T-helper 2 cell treated with Interferon-gamma antibody and Interleukin-4, amounts not matched to agents 100 ng/mL and 5 ng/mL, for 36 hours (primary cell): ENCODE measurements around the gene NTN1. TPM values are rescaled to one million over a fixed set of nuclear protein-coding genes. Genes with fewer than 3 reads are reported as not detected.

Experiments
- intact Hi-C: fragments of 100-400 bp; cut with micrococcal nuclease; formaldehyde crosslinking; loops from one replicate; pipeline ENCODE4 v1.15.1; 2023
- total RNA-seq: library from RNA; stranded (reverse); gene quantifications from 2 replicates; pipeline ENCODE4 v1.2.3, GENCODE V29; 2022

The NTN1 gene
- total RNA-seq, 1 donor from 2014 or later: 0.09 TPM

DNA sequence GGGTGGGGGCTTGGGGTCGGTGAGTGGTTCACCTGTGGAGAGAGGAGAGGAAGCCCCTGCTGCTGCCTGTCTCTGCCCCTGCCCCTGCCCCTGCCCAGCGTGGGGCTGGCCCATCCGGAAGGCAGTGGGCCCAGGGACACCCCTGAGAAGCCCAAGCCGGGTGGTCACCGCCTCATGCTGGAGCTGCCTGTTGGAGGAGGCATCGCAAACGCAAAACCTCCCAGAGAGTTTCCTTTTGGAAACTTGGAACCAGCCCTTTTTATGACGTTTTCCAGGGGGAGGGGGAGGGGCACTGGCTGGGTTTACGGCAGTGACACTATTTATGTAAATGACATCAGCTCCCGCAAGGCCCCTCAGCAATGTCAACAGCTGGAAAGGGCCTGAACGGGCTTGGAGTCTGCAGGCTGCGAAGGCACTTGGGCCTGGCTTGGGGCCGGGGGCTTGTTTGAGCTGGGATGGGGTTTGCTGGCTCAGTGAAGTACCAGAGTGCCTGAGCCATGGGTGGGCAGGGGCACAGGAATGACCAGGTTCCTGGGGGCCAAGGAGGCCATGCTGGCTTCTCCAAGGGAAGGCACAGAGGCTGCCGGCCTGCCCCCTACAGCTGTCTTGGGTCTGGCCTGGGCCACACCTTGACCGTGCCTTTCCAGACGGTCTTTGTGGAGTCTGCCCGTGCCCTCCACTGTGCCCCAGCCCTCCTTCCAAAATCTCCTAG is 219.5 kb downstream of the NTN1 start:
- intact Hi-C loops: no loop called here

GRCh38 chr17:9241371-9241712 is 220.0 kb downstream of the NTN1 start:
- intact Hi-C loops: no loop called here

GRCh38 chr17:9241774-9242496 is 220.6 kb downstream of the NTN1 start:
- intact Hi-C loops: no loop called here

DNA sequence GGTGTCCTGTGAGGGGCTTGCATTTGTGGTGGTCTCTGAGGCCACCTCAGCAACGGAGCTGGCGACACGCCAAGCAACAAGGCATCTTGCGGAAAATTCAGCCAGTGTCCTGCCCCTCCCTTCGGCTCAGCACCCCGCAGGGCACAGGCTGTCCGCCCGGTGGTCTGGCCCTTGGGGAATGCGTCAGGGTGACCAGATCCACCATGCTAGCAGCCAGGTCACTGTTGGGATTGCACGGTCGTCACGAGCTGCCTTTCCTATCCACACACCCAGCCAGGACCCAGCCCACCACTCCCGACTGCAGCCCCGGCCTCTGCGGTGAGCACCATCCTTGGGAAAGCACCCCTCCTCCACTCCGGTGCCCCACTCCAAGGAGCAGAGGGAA is 221.2 kb downstream of the NTN1 start:
- intact Hi-C loops: no loop called here

DNA sequence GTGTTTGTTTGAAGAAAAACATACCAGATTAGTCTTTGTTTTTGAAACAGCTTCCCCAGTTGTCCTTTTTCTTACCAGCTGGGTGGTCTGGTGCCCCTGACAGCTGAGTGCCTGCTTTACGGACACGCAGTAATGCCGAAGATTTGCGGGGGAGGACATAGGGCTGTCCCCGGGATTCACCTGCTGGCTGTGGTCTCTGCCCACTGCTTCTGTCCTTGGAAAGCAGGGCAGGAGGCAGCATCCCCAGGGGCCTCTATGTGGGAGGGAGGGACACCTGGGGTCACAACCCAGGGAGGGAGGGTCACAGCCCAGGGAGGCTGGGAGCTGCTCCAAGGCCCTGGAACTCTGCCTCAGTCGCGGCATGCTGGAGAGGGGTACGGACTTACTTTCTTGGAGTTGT is 221.7 kb downstream of the NTN1 start:
- intact Hi-C loops: no loop called here

- intact Hi-C loops: no loop called here
These were observed 223.0 kb downstream of the NTN1 start for GRCh38 chr17:9244066-9245052.

DNA sequence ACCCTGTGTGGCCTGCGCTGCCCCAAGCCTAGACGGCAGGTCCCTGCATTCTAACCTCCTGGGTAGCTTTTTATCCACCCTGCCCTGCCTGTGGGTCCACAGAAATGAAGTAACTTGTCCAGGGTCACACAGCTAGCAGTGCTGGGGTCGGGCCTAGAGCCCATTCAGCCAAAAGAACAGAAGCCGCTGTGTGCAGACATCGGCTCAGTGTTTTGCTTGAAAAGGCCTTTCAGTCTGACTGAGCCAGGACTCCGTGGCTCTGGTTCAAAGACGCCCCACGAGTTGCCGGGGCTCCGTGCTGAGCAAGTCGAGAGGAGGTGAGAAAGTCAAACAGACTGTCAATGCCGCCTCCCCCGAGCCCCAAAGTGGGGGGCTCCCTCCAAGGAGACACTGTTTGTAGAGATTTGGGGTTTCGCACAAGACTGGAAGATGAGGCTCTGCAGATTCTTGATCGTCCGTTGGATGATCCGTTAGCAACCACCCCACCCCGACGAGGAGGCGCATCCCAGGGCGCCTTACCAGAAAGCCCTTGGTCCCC is 226.2 kb downstream of the NTN1 start:
- intact Hi-C loops: no loop called here

- intact Hi-C loops: no loop called here
These were observed 228.1 kb downstream of the NTN1 start for GRCh38 chr17:9249245-9249953.

DNA sequence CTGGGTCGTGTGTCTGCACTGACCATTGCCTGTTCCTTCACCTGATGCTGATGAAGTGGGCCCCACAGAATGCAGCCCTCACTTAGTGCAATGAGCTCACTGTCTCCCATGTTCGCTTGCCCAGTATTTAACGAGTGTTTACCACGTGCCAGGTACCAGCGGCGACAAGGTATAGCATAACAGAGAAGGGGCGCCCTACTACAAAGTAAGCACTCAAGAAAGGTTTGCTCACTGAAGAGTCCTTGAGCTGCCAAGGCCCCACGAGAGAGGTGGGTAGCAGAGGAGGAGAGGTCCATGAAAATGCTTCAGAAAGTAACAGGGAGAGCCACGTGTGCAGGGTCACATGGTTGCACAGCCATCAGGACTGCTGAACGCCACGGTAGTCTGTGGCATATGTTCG is 230.0 kb downstream of the NTN1 start:
- intact Hi-C loops: loop anchor here (10.0 kb wide), 1 partner anchor 134 kb away; no protein-coding TSS in a partner anchor

DNA sequence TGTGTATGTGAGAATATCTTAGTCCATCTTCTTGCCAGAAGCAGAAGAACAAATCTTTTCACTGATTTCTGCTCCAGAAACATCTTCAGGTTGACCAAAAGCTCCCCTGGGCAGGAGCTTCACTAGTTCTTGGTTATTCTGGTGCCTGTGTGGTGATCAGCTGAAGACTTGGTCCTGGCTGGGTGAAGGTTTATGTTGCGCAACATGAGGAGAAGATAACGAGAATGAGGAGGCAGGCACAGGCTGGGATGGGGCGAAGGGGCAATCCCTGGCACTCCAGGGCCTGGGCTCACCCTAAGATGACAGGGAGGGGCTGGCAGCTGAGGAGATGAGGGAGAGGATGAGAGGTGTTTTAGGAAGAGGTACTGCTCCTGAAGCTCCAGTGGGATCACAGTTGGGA is 232.0 kb downstream of the NTN1 start:
- intact Hi-C loops: loop anchor here (2.0 to 10.0 kb wide), 2 partner anchors 33 to 131 kb away; no protein-coding TSS in a partner anchor

DNA sequence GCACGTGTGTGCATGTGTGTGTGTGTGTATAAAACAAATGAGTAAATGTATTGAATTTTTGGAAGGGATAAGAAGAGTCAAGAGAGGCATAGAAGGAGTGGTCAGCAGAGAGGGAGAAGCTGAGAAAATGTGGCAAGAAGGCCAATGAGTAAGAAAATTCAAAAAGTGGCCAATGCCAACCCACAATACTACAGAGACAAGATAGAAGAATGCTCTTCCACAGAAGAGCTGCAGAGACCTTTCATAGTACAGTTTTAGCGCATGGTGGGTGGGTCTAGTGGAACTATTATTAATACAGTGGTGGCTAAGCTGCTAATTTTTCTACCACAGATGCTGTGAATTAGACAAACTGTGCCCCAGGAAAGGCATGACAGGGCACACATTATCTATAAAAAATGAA is 233.5 kb downstream of the NTN1 start:
- intact Hi-C loops: loop anchor here (10.0 kb wide), 1 partner anchor 130 kb away; no protein-coding TSS in a partner anchor

GRCh38 chr17:9255833-9256232 is 234.5 kb downstream of the NTN1 start:
- intact Hi-C loops: loop anchor here (10.0 kb wide), 1 partner anchor 129 kb away; no protein-coding TSS in a partner anchor

DNA sequence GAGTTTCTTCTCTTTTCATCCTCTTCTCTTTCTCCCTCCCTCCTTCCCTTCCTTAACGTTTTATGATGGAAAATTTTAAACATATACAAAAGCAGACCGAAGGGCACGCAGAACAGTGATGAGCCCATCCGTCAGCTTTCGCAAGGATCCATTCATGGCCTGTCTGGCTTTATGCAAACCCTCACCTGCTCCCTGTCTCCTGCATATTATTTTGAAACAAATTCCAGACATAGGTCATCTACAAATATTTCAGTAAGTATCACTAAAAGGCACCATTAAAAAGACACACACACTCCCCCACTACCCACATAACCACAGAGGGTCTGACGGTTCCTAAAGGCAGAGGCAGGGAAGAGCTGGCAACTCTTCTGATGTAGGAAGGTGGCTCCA is 235.0 kb downstream of the NTN1 start:
- intact Hi-C loops: loop anchor here (10.0 kb wide), 1 partner anchor 128 kb away; no protein-coding TSS in a partner anchor

DNA sequence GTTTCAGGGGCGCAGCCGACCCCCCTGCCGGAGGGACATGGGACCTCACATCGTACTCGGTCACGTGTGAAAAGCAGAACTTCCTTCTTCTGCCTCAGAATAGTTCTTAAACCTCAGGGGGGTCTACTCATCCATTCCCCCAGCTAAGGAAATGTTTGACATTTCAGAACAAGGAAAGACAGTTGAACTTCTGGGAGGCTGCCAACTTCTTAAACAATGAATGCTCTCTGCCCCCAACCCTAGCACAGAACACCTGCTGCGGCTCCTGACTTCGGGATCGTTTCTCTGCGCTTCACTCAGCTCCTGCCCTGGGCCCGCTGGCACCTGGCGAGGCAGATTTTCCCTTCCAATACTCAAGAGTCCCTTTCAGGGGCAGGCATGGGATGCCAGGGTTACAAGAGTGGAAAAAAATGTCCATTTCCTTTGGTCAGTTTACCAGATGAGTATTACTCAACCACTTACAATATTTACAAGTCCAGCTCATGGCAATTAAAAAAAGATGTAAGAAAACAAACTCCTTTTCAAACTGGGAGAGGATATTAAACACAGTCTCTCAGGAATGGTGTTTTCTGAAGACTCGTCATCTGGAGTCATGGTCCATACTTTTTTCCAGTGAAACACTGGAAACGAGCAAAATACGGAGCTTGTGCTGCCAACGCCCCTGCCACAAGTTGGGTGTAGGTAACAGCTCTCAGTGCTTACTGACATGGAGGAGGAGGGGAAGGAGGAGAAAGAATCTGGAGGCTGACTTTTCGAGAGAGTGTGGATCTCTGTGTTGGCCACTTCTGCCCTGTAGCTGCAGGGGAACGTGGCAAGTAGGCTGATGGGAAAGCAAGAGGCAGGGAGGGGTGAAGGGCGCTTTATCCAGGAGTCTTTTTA is 235.7 kb downstream of the NTN1 start:
- intact Hi-C loops: loop anchor here (10.0 kb wide), 1 partner anchor 128 kb away; no protein-coding TSS in a partner anchor

DNA sequence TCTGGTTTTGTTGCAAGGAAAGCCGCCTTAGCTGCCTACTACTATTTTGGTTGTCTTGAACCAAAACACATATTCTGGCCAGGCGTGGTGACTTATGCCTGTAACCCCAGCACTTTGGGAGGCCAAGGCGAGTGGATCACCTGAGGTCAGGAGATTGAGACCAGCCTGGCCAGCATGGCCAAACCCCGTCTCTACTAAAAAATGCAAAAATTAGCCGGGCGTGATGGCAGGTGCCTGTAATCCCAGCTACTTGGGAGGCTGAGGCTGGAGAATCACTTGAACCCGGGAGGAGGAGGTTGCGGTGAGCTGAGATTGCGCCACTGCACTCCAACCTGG is 236.3 kb downstream of the NTN1 start:
- intact Hi-C loops: loop anchor here (10.0 kb wide), 1 partner anchor 127 kb away; no protein-coding TSS in a partner anchor

GRCh38 chr17:9258115-9259015 is 237.1 kb downstream of the NTN1 start:
- intact Hi-C loops: loop anchor here (10.0 kb wide), 1 partner anchor 126 kb away; no protein-coding TSS in a partner anchor

DNA sequence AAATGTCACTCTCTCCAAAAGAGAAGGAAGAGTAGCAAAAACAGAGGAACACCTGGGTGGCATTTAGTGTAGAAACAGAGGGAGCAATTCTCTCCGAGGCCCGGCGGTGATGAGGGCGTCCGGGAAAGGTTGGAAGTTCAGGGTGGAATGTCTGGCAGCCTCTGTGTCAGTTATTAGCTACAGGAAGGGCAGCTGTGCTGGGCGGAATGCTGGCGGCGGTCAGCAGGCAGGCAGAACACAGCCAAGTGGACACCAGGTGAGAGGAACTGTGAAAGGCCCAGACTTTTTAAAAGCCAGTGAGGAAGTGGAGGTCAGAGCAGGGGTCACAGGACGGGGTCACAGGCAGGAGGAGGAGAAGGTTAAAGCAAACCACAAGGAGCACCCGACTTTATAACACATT is 238.1 kb downstream of the NTN1 start:
- intact Hi-C loops: loop anchor here (10.0 kb wide), 1 partner anchor 125 kb away; no protein-coding TSS in a partner anchor
